Measurements from ENCODE around the gene ATG2B.

ATG2B gene

GRCh38 chr14:96260341-96260821, 102.8 kb downstream of the ATG2B start:
- no peak overlapping the region for H3K27ac ChIP-seq (ENCODE audit: low read length)
- peaks cover 6 to 14% of the 10 kb centered on the region in 2 donors for H3K4me1 ChIP-seq (ENCODE audit: control insufficient read depth in 1 of 2, insufficient read depth in 2 of 2, low read length in 2 of 2)
- no peaks in the 10 kb centered on the region for H3K27me3 ChIP-seq (ENCODE audit: low read depth, low read length)
- peaks cover 0 to 5% of the 10 kb centered on the region in 2 donors for H3K9me3 ChIP-seq (ENCODE audit: control insufficient read depth in 1 of 2, low read length in 2 of 2)
- no peaks in the 10 kb centered on the region for H3K36me3 ChIP-seq (ENCODE audit: control insufficient read depth in 1 of 2, insufficient read depth in 2 of 2, low read length in 2 of 2)
- H3K4me3 ChIP-seq (ENCODE audit: low read depth in 1 of 2, low read length in 2 of 2): no peak overlapping the region

- Histone ChIP-seq H3K36me3 (ENCODE audit: control insufficient read depth in 1 of 2, insufficient read depth in 2 of 2, low read length in 2 of 2) (no peaks in the 10 kb centered on the region), H3K9me3 (ENCODE audit: control insufficient read depth in 1 of 2, low read length in 2 of 2) (peaks cover 0 to 5% of the 10 kb centered on the region in 2 donors), H3K4me1 (ENCODE audit: control insufficient read depth in 1 of 2, insufficient read depth in 2 of 2, low read length in 2 of 2) (peaks cover 7 to 10% of the 10 kb centered on the region in 2 donors), H3K27ac (ENCODE audit: low read length) (no peak overlapping the region), H3K27me3 (ENCODE audit: low read depth, low read length) (no peaks in the 10 kb centered on the region), H3K4me3 (ENCODE audit: low read depth in 1 of 2, low read length in 2 of 2) (no peak overlapping the region)
Measured at GRCh38 chr14:96257900-96258299, 105.2 kb downstream of the ATG2B start.

- peak overlapping the region in 1 of 2 donors; percentile 31 for H3K4me3 ChIP-seq (ENCODE audit: low read depth in 1 of 2, low read length in 2 of 2)
- H3K27me3 ChIP-seq (ENCODE audit: low read depth, low read length): no peaks in the 10 kb centered on the region
- H3K9me3 ChIP-seq (ENCODE audit: control insufficient read depth in 1 of 2, low read length in 2 of 2): peaks cover 0 to 5% of the 10 kb centered on the region in 2 donors
Measured at GRCh38 chr14:96257056-96257455, 106.1 kb downstream of the ATG2B start.

GRCh38 chr14:96256407-96256806, 106.7 kb downstream of the ATG2B start:
- Histone ChIP-seq H3K9me3 (ENCODE audit: control insufficient read depth in 1 of 2, low read length in 2 of 2) (peaks cover 0 to 5% of the 10 kb centered on the region in 2 donors), H3K27ac (ENCODE audit: low read length) (peak overlapping the region; percentile 76), H3K27me3 (ENCODE audit: low read depth, low read length) (no peaks in the 10 kb centered on the region), H3K4me3 (ENCODE audit: low read depth in 1 of 2, low read length in 2 of 2) (peak overlapping the region in 1 of 2 donors; percentile 31), H3K36me3 (ENCODE audit: control insufficient read depth in 1 of 2, insufficient read depth in 2 of 2, low read length in 2 of 2) (no peaks in the 10 kb centered on the region), H3K4me1 (ENCODE audit: control insufficient read depth in 1 of 2, insufficient read depth in 2 of 2, low read length in 2 of 2) (peaks cover 0 to 5% of the 10 kb centered on the region in 2 donors)

More at GRCh38 chr14:96257056-96257455, 106.1 kb downstream of the ATG2B start:
- Histone ChIP-seq H3K27ac (ENCODE audit: low read length) (peak overlapping the region; percentile 76), H3K36me3 (ENCODE audit: control insufficient read depth in 1 of 2, insufficient read depth in 2 of 2, low read length in 2 of 2) (no peaks in the 10 kb centered on the region), H3K4me1 (ENCODE audit: control insufficient read depth in 1 of 2, insufficient read depth in 2 of 2, low read length in 2 of 2) (peaks cover 4 to 10% of the 10 kb centered on the region in 2 donors)

- Histone ChIP-seq H3K36me3 (ENCODE audit: control insufficient read depth in 1 of 2, insufficient read depth in 2 of 2, low read length in 2 of 2) (no peaks in the 10 kb centered on the region), H3K4me1 (ENCODE audit: control insufficient read depth in 1 of 2, insufficient read depth in 2 of 2, low read length in 2 of 2) (peaks cover 0 to 4% of the 10 kb centered on the region in 2 donors), H3K4me3 (ENCODE audit: low read depth in 1 of 2, low read length in 2 of 2) (peak within 1 kb of the TSS; percentile 20 to 31), H3K27me3 (ENCODE audit: low read depth, low read length) (no peaks in the 10 kb centered on the region), H3K27ac (ENCODE audit: low read length) (peak within 1 kb of the TSS; percentile 76), H3K9me3 (ENCODE audit: control insufficient read depth in 1 of 2, low read length in 2 of 2) (peaks cover 0 to 5% of the 10 kb centered on the region in 2 donors)
Measured at GRCh38 chr14:96255501-96256366, 107.4 kb downstream of the ATG2B start, which contains the start of gene BDKRB1. BDKRB1 (plus strand) TSS chr14:96256210; CDS start chr14:96263683, 7,473 bp downstream.

GRCh38 chr14:96254687-96255086, 108.5 kb downstream of the ATG2B start:
- Histone ChIP-seq H3K4me3 (ENCODE audit: low read depth in 1 of 2, low read length in 2 of 2) (peak overlapping the region in 1 of 2 donors; percentile 20), H3K27ac (ENCODE audit: low read length) (peak overlapping the region; percentile 52), H3K4me1 (ENCODE audit: control insufficient read depth in 1 of 2, insufficient read depth in 2 of 2, low read length in 2 of 2) (peaks cover 0 to 4% of the 10 kb centered on the region in 2 donors), H3K9me3 (ENCODE audit: control insufficient read depth in 1 of 2, low read length in 2 of 2) (peaks cover 0 to 3% of the 10 kb centered on the region in 2 donors), H3K27me3 (ENCODE audit: low read depth, low read length) (no peaks in the 10 kb centered on the region), H3K36me3 (ENCODE audit: control insufficient read depth in 1 of 2, insufficient read depth in 2 of 2, low read length in 2 of 2) (no peaks in the 10 kb centered on the region)

GRCh38 chr14:96252999-96253539, 110.1 kb downstream of the ATG2B start:
- H3K9me3 ChIP-seq (ENCODE audit: control insufficient read depth in 1 of 2, low read length in 2 of 2): no peaks in the 10 kb centered on the region
- H3K4me3 ChIP-seq (ENCODE audit: low read depth in 1 of 2, low read length in 2 of 2): no peak overlapping the region
- peaks cover 0 to 4% of the 10 kb centered on the region in 2 donors for H3K4me1 ChIP-seq (ENCODE audit: control insufficient read depth in 1 of 2, insufficient read depth in 2 of 2, low read length in 2 of 2)
- peak overlapping the region; percentile 69 for H3K27ac ChIP-seq (ENCODE audit: low read length)
- no peaks in the 10 kb centered on the region for H3K36me3 ChIP-seq (ENCODE audit: control insufficient read depth in 1 of 2, insufficient read depth in 2 of 2, low read length in 2 of 2)
- H3K27me3 ChIP-seq (ENCODE audit: low read depth, low read length): no peaks in the 10 kb centered on the region

GRCh38 chr14:96252323-96252998, 110.7 kb downstream of the ATG2B start:
- Histone ChIP-seq H3K36me3 (ENCODE audit: control insufficient read depth in 1 of 2, insufficient read depth in 2 of 2, low read length in 2 of 2) (no peaks in the 10 kb centered on the region), H3K4me1 (ENCODE audit: control insufficient read depth in 1 of 2, insufficient read depth in 2 of 2, low read length in 2 of 2) (peaks cover 0 to 4% of the 10 kb centered on the region in 2 donors), H3K9me3 (ENCODE audit: control insufficient read depth in 1 of 2, low read length in 2 of 2) (no peaks in the 10 kb centered on the region), H3K27me3 (ENCODE audit: low read depth, low read length) (no peaks in the 10 kb centered on the region), H3K27ac (ENCODE audit: low read length) (peak overlapping the region; percentile 69), H3K4me3 (ENCODE audit: low read depth in 1 of 2, low read length in 2 of 2) (no peak overlapping the region)

- Histone ChIP-seq H3K4me3 (ENCODE audit: low read depth in 1 of 2, low read length in 2 of 2) (no peak overlapping the region), H3K9me3 (ENCODE audit: control insufficient read depth in 1 of 2, low read length in 2 of 2) (no peaks in the 10 kb centered on the region), H3K4me1 (ENCODE audit: control insufficient read depth in 1 of 2, insufficient read depth in 2 of 2, low read length in 2 of 2) (peaks cover 0 to 4% of the 10 kb centered on the region in 2 donors), H3K27ac (ENCODE audit: low read length) (no peak overlapping the region), H3K27me3 (ENCODE audit: low read depth, low read length) (no peaks in the 10 kb centered on the region), H3K36me3 (ENCODE audit: control insufficient read depth in 1 of 2, insufficient read depth in 2 of 2, low read length in 2 of 2) (no peaks in the 10 kb centered on the region)
Measured at GRCh38 chr14:96251656-96252155, 111.4 kb downstream of the ATG2B start.

- no peak overlapping the region for H3K27ac ChIP-seq (ENCODE audit: low read length)
Measured at GRCh38 chr14:96250485-96250884, 112.7 kb downstream of the ATG2B start.

GRCh38 chr14:96249029-96249428, 114.1 kb downstream of the ATG2B start:
- H3K4me3 ChIP-seq (ENCODE audit: low read depth in 1 of 2, low read length in 2 of 2): no peak overlapping the region
- no peak overlapping the region for H3K27ac ChIP-seq (ENCODE audit: low read length)
- no peaks in the 10 kb centered on the region for H3K36me3 ChIP-seq (ENCODE audit: control insufficient read depth in 1 of 2, insufficient read depth in 2 of 2, low read length in 2 of 2)

More at GRCh38 chr14:96250485-96250884, 112.7 kb downstream of the ATG2B start:
- H3K4me3 ChIP-seq (ENCODE audit: low read depth in 1 of 2, low read length in 2 of 2): no peak overlapping the region
- H3K4me1 ChIP-seq (ENCODE audit: control insufficient read depth in 1 of 2, insufficient read depth in 2 of 2, low read length in 2 of 2): peaks cover 0 to 4% of the 10 kb centered on the region in 2 donors
- no peaks in the 10 kb centered on the region for H3K27me3 ChIP-seq (ENCODE audit: low read depth, low read length)
- H3K36me3 ChIP-seq (ENCODE audit: control insufficient read depth in 1 of 2, insufficient read depth in 2 of 2, low read length in 2 of 2): no peaks in the 10 kb centered on the region
- H3K9me3 ChIP-seq (ENCODE audit: control insufficient read depth in 1 of 2, low read length in 2 of 2): no peaks in the 10 kb centered on the region

More at GRCh38 chr14:96249029-96249428, 114.1 kb downstream of the ATG2B start:
- H3K4me1 ChIP-seq (ENCODE audit: control insufficient read depth in 1 of 2, insufficient read depth in 2 of 2, low read length in 2 of 2): peaks cover 0 to 4% of the 10 kb centered on the region in 2 donors
- H3K9me3 ChIP-seq (ENCODE audit: control insufficient read depth in 1 of 2, low read length in 2 of 2): no peaks in the 10 kb centered on the region
- no peaks in the 10 kb centered on the region for H3K27me3 ChIP-seq (ENCODE audit: low read depth, low read length)

Measured in muscle layer of duodenum (tissue), 2 donors.